ENCODE measurements around the gene SPDEF. TPM values are rescaled to one million over a fixed set of nuclear protein-coding genes. Genes with fewer than 3 reads are reported as not detected.

The SPDEF gene
- total RNA-seq, 2 donors from 2014 or later, result 0.23 to 0.35 TPM

- H3K4me3 Mint-ChIP-seq, result no peak overlapping the region
- H3K36me3 Mint-ChIP-seq (ENCODE audit: low read depth), result no peaks in the 10 kb centered on the region
- ATAC-seq (no peak), DNase-seq (no peak)
- peaks cover 7% of the 10 kb centered on the region for H3K4me1 Mint-ChIP-seq
- H3K27me3 Mint-ChIP-seq, result no peaks in the 10 kb centered on the region
- no peak overlapping the region for H3K27ac Mint-ChIP-seq
- no peaks in the 10 kb centered on the region for H3K9me3 ChIP-seq (ENCODE audit: control insufficient read depth, low read length, poor library complexity, severe bottlenecking)
Observed at GRCh38 chr6:34578445-34579262, 22.5 kb upstream of the SPDEF start.

- Mint-ChIP-seq H3K36me3 (ENCODE audit: low read depth) (no peaks in the 10 kb centered on the region), H3K4me1 (peaks cover 7% of the 10 kb centered on the region), H3K27me3 (no peaks in the 10 kb centered on the region), H3K27ac (no peak overlapping the region), H3K4me3 (no peak overlapping the region)
- no peak for ATAC-seq
- no peaks in the 10 kb centered on the region for H3K9me3 ChIP-seq (ENCODE audit: control insufficient read depth, low read length, poor library complexity, severe bottlenecking)
- no peak for DNase-seq
Observed at GRCh38 chr6:34576286-34576955, 20.3 kb upstream of the SPDEF start.

GRCh38 chr6:34575326-34575725, 19.2 kb upstream of the SPDEF start:
- peaks cover 3% of the 10 kb centered on the region for H3K4me1 Mint-ChIP-seq
- no peaks in the 10 kb centered on the region for H3K36me3 Mint-ChIP-seq (ENCODE audit: low read depth)
- H3K27me3 Mint-ChIP-seq, result no peaks in the 10 kb centered on the region
- H3K27ac Mint-ChIP-seq, result peak overlapping the region; percentile 56
- DNase-seq (no peak), ATAC-seq (no peak)
- no peaks in the 10 kb centered on the region for H3K9me3 ChIP-seq (ENCODE audit: control insufficient read depth, low read length, poor library complexity, severe bottlenecking)
- no peak overlapping the region for H3K4me3 Mint-ChIP-seq

GRCh38 chr6:34574647-34575293, 18.6 kb upstream of the SPDEF start:
- no peaks in the 10 kb centered on the region for H3K27me3 Mint-ChIP-seq
- peak overlapping the region; percentile 56 for H3K27ac Mint-ChIP-seq
- no peaks in the 10 kb centered on the region for H3K9me3 ChIP-seq (ENCODE audit: control insufficient read depth, low read length, poor library complexity, severe bottlenecking)
- no peaks in the 10 kb centered on the region for H3K36me3 Mint-ChIP-seq (ENCODE audit: low read depth)
- H3K4me1 Mint-ChIP-seq, result peaks cover 3% of the 10 kb centered on the region
- no peak overlapping the region for H3K4me3 Mint-ChIP-seq
- no peak for ATAC-seq
- DNase-seq, result no peak

GRCh38 chr6:34573567-34574183, 17.5 kb upstream of the SPDEF start:
- Mint-ChIP-seq H3K27me3 (peaks cover 6% of the 10 kb centered on the region), H3K4me1 (peaks cover 3% of the 10 kb centered on the region), H3K27ac (no peak overlapping the region), H3K36me3 (ENCODE audit: low read depth) (no peaks in the 10 kb centered on the region), H3K4me3 (no peak overlapping the region)
- no peak for DNase-seq
- ATAC-seq, result no peak
- no peaks in the 10 kb centered on the region for H3K9me3 ChIP-seq (ENCODE audit: control insufficient read depth, low read length, poor library complexity, severe bottlenecking)

DNA sequence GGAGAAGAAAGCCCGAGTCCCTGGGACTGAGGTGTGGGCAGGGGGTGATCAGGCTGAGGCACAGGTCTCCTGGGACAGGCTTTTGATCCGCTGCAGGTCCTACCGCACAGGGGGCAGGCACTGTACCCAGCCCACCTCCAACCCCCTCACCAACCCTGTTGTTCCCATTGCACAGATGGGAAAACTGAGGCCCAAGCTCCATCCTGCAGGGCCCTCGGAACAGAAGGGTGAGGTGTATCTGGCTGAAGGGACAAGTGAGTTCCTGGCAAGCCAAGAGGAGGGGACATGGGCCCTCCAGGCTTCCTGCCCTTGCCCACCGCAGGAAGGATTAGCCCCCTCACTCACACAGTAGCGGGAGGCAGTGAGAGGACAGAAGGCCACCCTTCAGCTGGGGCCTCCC, 16.5 kb upstream of the SPDEF start:
- H3K9me3 ChIP-seq (ENCODE audit: control insufficient read depth, low read length, poor library complexity, severe bottlenecking), result no peaks in the 10 kb centered on the region
- H3K36me3 Mint-ChIP-seq (ENCODE audit: low read depth), result no peaks in the 10 kb centered on the region
- H3K4me3 Mint-ChIP-seq, result no peak overlapping the region
- ATAC-seq, result no peak
- H3K27me3 Mint-ChIP-seq, result peaks cover 14% of the 10 kb centered on the region
- peaks cover 3% of the 10 kb centered on the region for H3K4me1 Mint-ChIP-seq
- no peak for DNase-seq
- H3K27ac Mint-ChIP-seq, result peak overlapping the region; percentile 37

GRCh38 chr6:34572021-34572420, 15.9 kb upstream of the SPDEF start:
- DNase-seq (no peak), ATAC-seq (no peak)
- no peaks in the 10 kb centered on the region for H3K36me3 Mint-ChIP-seq (ENCODE audit: low read depth)
- no peak overlapping the region for H3K4me3 Mint-ChIP-seq
- peaks cover 3% of the 10 kb centered on the region for H3K4me1 Mint-ChIP-seq
- H3K27ac Mint-ChIP-seq, result no peak overlapping the region
- no peaks in the 10 kb centered on the region for H3K9me3 ChIP-seq (ENCODE audit: control insufficient read depth, low read length, poor library complexity, severe bottlenecking)
- peaks cover 14% of the 10 kb centered on the region for H3K27me3 Mint-ChIP-seq

GRCh38 chr6:34571388-34571787, 15.3 kb upstream of the SPDEF start:
- no peak for DNase-seq
- Mint-ChIP-seq H3K27ac (no peak overlapping the region), H3K4me3 (no peak overlapping the region), H3K4me1 (peaks cover 3% of the 10 kb centered on the region), H3K27me3 (peaks cover 14% of the 10 kb centered on the region), H3K36me3 (ENCODE audit: low read depth) (no peaks in the 10 kb centered on the region)
- H3K9me3 ChIP-seq (ENCODE audit: control insufficient read depth, low read length, poor library complexity, severe bottlenecking), result no peaks in the 10 kb centered on the region
- ATAC-seq, result no peak

GRCh38 chr6:34570066-34570833, 14.1 kb upstream of the SPDEF start:
- peaks cover 3% of the 10 kb centered on the region for H3K4me1 Mint-ChIP-seq
- H3K27me3 Mint-ChIP-seq, result peaks cover 14% of the 10 kb centered on the region
- no peak overlapping the region for H3K4me3 Mint-ChIP-seq
- H3K9me3 ChIP-seq (ENCODE audit: control insufficient read depth, low read length, poor library complexity, severe bottlenecking), result no peaks in the 10 kb centered on the region
- no peak for ATAC-seq
- no peaks in the 10 kb centered on the region for H3K36me3 Mint-ChIP-seq (ENCODE audit: low read depth)
- no peak overlapping the region for H3K27ac Mint-ChIP-seq
- DNase-seq, result no peak

- no peaks in the 10 kb centered on the region for H3K9me3 ChIP-seq (ENCODE audit: control insufficient read depth, low read length, poor library complexity, severe bottlenecking)
- H3K36me3 Mint-ChIP-seq (ENCODE audit: low read depth), result no peaks in the 10 kb centered on the region
- H3K27ac Mint-ChIP-seq, result no peak overlapping the region
- H3K27me3 Mint-ChIP-seq, result peaks cover 14% of the 10 kb centered on the region
- no peak overlapping the region for H3K4me3 Mint-ChIP-seq
- ATAC-seq (no peak), DNase-seq (no peak)
- H3K4me1 Mint-ChIP-seq, result no peaks in the 10 kb centered on the region
Observed at GRCh38 chr6:34569361-34569973, 13.3 kb upstream of the SPDEF start.

DNA sequence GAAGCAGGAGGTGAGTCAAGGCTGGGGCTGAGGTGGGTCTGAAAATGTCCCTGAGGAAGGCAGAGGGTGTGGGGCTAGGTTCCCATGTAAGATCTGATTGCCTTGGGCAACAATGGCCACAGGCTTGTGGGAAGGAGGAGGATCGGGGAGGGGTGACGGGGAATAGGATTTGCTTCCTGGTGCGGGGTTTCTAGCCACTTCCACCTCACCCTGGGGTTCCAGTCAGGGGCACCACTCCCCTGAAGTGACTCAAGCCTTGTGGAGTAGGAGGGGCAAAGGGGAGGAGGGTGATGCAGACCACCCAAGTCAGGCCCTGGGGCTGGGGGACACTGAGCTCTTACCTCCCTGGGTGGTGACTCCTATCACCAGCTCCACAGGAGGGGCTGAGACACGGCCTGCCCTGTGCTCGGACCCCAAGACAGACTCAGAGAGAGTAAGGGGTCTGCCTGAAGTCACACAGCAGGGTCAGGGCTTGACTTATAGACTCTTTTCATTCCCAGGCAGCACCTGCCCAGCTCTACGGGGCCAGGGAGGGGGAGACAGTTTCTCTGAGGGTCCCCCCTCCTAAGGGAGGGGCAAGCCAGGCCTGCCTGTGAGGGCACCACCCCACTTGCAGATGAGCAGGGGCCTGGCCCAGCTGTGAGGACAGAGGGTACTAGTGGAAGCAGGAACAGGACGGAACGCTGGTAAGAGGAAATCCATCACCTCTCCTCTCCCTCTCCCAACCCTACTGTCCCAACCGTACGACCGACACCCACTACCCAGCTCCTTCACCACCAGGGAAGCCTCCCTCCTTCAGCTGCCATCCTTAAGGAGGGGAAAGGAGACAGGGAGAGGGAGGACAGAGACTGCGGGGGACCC, 12.4 kb upstream of the SPDEF start:
- Mint-ChIP-seq H3K27me3 (peaks cover 14% of the 10 kb centered on the region), H3K4me1 (no peaks in the 10 kb centered on the region), H3K36me3 (ENCODE audit: low read depth) (no peaks in the 10 kb centered on the region), H3K4me3 (no peak overlapping the region), H3K27ac (no peak overlapping the region)
- ATAC-seq (no peak), DNase-seq (no peak)
- no peaks in the 10 kb centered on the region for H3K9me3 ChIP-seq (ENCODE audit: control insufficient read depth, low read length, poor library complexity, severe bottlenecking)

Data from T-helper 17 cell (primary cell).